Heart right ventricle (tissue), 16 donors: ENCODE results near the gene ZFHX3. TPM values are rescaled to one million over a fixed set of nuclear protein-coding genes. Genes with fewer than 3 reads are reported as not detected.

ENCODE experiments used
- ATAC-seq, 8 donors: fragments of 200-7000 bp; cut with Tn5 transposase; one replicate each; pipeline ENCODE4 v1.9.1; 2020; ENCODE audit warnings: mild to moderate bottlenecking in 8 of 8, moderate library complexity in 8 of 8, moderate number of reproducible peaks in 1 of 8
- DNase-seq, 2 donors: peaks; one replicate each; pipeline ENCODE4 v3.0.0-alpha.2; 2020
- H3K27ac ChIP-seq, 10 donors: fragments of 200-600 bp; sonication (generic) in 2 of 10; one replicate each; pipeline versions ENCODE4 v1.5.0 to v1.8.0; 2020 to 2022; ENCODE audit warnings: mild to moderate bottlenecking in 3 of 10
- H3K27me3 ChIP-seq, 7 donors: fragments of 200-600 bp; one replicate each; pipeline ENCODE4 v1.8.0; 2021 to 2022; ENCODE audit warnings: mild to moderate bottlenecking in 2 of 7
- H3K36me3 ChIP-seq, 9 donors: fragments of 200-600 bp; sonication (generic) in 1 of 9; one replicate each; pipeline versions ENCODE4 v1.5.0 to v1.8.0; 2020 to 2022; ENCODE audit warnings: mild to moderate bottlenecking in 2 of 9
- H3K4me1 ChIP-seq, 9 donors: fragments of 200-600 bp; sonication (generic) in 1 of 9; one replicate each; pipeline versions ENCODE4 v1.5.0 to v1.8.0; 2020 to 2022; ENCODE audit warnings: mild to moderate bottlenecking in 4 of 9
- H3K4me3 ChIP-seq, 10 donors: fragments of 200-600 bp; sonication (generic) in 2 of 10; one replicate each; pipeline versions ENCODE4 v1.5.0 to v1.8.0; 2020 to 2022; ENCODE audit warnings: mild to moderate bottlenecking in 7 of 10, moderate library complexity in 2 of 10
- H3K9me3 ChIP-seq, 11 donors: fragments of 200-600 bp in 10 of 11; sonication (generic) in 2 of 11; one replicate each; pipeline versions ENCODE4 v1.5.0 to v1.8.0; 2013 to 2022; ENCODE audit warnings: mild to moderate bottlenecking in 2 of 11, control low read depth in 1 of 11, moderate library complexity in 1 of 11
- CTCF ChIP-seq, 9 donors: fragments of 200-600 bp; sonication (generic) in 2 of 9; IDR thresholded peaks; one replicate each; pipeline versions ENCODE4 v1.5.0 to v1.8.0; 2021 to 2022; ENCODE audit warnings: antibody characterized with exemption in 9 of 9, mild to moderate bottlenecking in 5 of 9, moderate library complexity in 1 of 9
- WGBS, 2 donors: extraction: QIAGEN DNeasy Blood & Tissue Kit; methylation state at CpG; one replicate each; pipeline ENCODE4 v1.1.7; 2013; ENCODE audit warnings: inconsistent platforms in 1 of 2; 5-methylcytosine and 5-hydroxymethylcytosine counted together
- intact Hi-C, 10 donors: fragments of 100-400 bp; cut with DNase I; formaldehyde crosslinking; loops; one replicate each; pipeline versions ENCODE4 v1.11.1 to v1.14.2; 2022
- polyA plus RNA-seq, 2 donors: library from polyadenylated mRNA; stranded (reverse); fragments of 200-250 nt; gene quantifications; one replicate each; pipeline ENCODE4 v1.2.3, GENCODE V29; 2013
- total RNA-seq, 10 donors: library from RNA; stranded (reverse); fragmentation: NEBNext Ultra II Directional in 3 of 10; extraction: Animal tissue kit (Norgen Biotek cat#: 25700) in 3 of 10; gene quantifications; one replicate each; pipeline versions ENCODE4 v1.2.1 to v1.2.4, GENCODE V29; 2021 to 2023
- donor health status: Arrhythmogenic right ventricular cardiomyopathy.
- donor health status: ischemic (EF 13 %, LVEDD 7.1; RV severe dilation, severe dysfunction).
- donor health status: healthy with polysubstance abuse.
- donor health status: DM: no; HTN: yes; CAD: no.
- donor health status: DM: no; HTN: no; CAD: no.
- donor health status: ischemic (EF 25% LVEDD 6.9; RV normal size, moderate dysfunction).
- donor health status: ischemic (EF 25% LVEDD 5.7; RV mildly dilated, moderate dysfunction).
- donor health status: healthy.
- donor health status: DM: yes; HTN: yes; CAD: no.
- donor health status: Ischemic cardiomyopathy.
- donor health status: ischemic (EF 35%, LVEDD 5.7; RV mildly dilated, moderate dysfunction).
- donor health status: nonischemic (EF 11% LVEDD 7.7; RV severe dilation, severe dysfunction).
- donor health status: DM: yes; HTN: yes; CAD: no.
- donor health status: PGD.
- donor health status: ischemic (EF 29% LVEDD 5.4; RV normal size, mild dysfunction).
- donor health status: nonischemic (EF 23%, LVEDD 6.1; RV moderate dilation, normal function).

The ZFHX3 gene
- total and polyA plus RNA-seq, 12 donors, result 1.6 to 15.2 (median 10.4) TPM

- WGBS, 2 donors, result 2 to 3% methylated on average over 57 to 97 of the region's 101 CpGs
Measured at GRCh38 chr16:73057291-73058210, 9.6 kb upstream of the ZFHX3 start.

GRCh38 chr16:73056921-73057290 lies 9.0 kb upstream of the ZFHX3 start:
- intact Hi-C loops, result loop anchor here in 6 of 10 donors (5.0 to 10.0 kb wide), 7 partner anchors 70 to 392 kb away; no protein-coding TSS in a partner anchor
- Histone ChIP-seq H3K27ac (peak overlapping the region; percentile 90 to 99 (median 95)), H3K4me1 (peaks cover 0 to 62% (median 36%) of the 10 kb centered on the region in 9 donors), H3K4me3 (peak overlapping the region in 9 of 10 donors; percentile 48 to 88 (median 75)), H3K27me3 (peaks cover 0 to 14% (median 12%) of the 10 kb centered on the region in 7 donors), H3K36me3 (no peaks in the 10 kb centered on the region), H3K9me3 (no peaks in the 10 kb centered on the region)
- DNase-seq (no peak), ATAC-seq (no peak)
- no peak for TF ChIP-seq CTCF (IDR thresholded peaks at IDR 0.05)
- WGBS, 2 donors, result 61 to 69% methylated on average over 6 of the region's 6 CpGs

More at GRCh38 chr16:73057291-73058210, 9.6 kb upstream of the ZFHX3 start:
- peak overlapping the region; percentile 90 to 99 (median 95) for H3K27ac ChIP-seq
- intact Hi-C loops, result loop anchor here in 6 of 10 donors (5.0 to 10.0 kb wide), 7 partner anchors 70 to 393 kb away; no protein-coding TSS in a partner anchor
- H3K4me1 ChIP-seq, result peaks cover 0 to 57% (median 36%) of the 10 kb centered on the region in 9 donors
- TF ChIP-seq CTCF (IDR thresholded peaks at IDR 0.05), result peak in 4 of 9 donors; percentile 33 to 49 (median 34)
- peaks cover 0 to 21% (median 18%) of the 10 kb centered on the region in 7 donors for H3K27me3 ChIP-seq
- DNase-seq (peak in 1 of 2 donors; percentile 45), ATAC-seq (peak in 7 of 8 donors; percentile 37 to 75 (median 45))
- H3K9me3 ChIP-seq, result no peaks in the 10 kb centered on the region
- H3K36me3 ChIP-seq, result no peaks in the 10 kb centered on the region
- peak overlapping the region; percentile 48 to 88 (median 74) for H3K4me3 ChIP-seq

DNA sequence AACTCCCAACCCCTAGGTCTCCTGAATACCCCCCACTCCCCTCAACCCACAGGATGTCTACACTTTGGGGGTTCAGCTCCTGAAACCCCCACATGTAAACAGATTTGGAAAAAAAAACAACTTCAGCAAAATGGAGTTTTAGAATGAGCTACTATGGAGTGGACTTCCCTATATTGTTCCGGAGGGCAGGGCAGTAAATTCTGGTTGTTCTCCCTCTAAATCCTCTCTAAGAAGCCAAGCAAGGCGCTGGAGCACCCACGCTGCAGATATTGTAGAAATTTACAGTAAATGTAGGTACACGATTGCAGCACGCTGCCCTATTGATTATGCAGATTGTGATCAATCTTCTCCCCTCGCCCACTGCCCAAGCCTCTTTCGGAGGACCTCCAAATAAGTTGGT lies 8.5 kb upstream of the ZFHX3 start:
- no peak for ATAC-seq
- no peak for DNase-seq
- H3K9me3 ChIP-seq, result no peaks in the 10 kb centered on the region
- H3K36me3 ChIP-seq, result no peaks in the 10 kb centered on the region
- peak overlapping the region; percentile 90 to 99 (median 95) for H3K27ac ChIP-seq
- peaks cover 0 to 11% (median 8%) of the 10 kb centered on the region in 7 donors for H3K27me3 ChIP-seq
- peaks cover 0 to 67% (median 36%) of the 10 kb centered on the region in 9 donors for H3K4me1 ChIP-seq
- WGBS, 2 donors, result 74 to 77% methylated on average over 7 of the region's 7 CpGs
- peak overlapping the region in 9 of 10 donors; percentile 48 to 88 (median 75) for H3K4me3 ChIP-seq
- TF ChIP-seq CTCF (IDR thresholded peaks at IDR 0.05), result no peak
- intact Hi-C loops, result loop anchor here in 6 of 10 donors (5.0 to 10.0 kb wide), 7 partner anchors 69 to 392 kb away; no protein-coding TSS in a partner anchor

DNA sequence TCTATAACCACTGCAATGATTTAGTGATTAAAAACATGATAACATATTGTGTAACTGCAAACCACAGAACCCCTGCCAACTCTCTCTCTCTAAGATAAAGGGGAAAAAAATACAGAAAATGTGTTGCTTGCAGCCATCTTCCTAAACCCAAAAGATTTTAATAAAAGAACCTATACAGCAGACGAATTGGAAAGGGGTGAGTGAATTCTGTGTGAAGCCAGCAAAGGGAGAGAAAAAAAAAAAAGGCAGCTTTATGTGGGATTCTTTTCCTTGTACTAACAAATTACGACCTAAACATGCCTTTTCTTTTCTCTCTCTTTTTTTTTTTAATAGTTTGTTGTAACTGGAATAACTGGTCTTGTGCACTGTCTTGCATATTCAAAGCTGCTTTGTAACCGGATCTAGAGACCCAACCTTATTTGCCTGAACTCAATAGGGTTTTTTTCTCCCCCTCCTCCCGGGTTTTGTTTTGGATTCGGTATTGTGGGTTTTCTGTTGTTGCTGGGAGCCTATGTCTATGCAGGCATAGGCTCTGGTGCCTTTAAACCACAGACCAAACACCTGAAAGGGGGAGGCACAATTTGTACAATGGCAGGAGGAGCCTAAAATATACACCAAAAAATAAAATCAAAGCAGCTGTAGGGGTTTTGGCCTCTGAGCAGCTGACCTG lies 7.0 kb upstream of the ZFHX3 start:
- H3K27me3 ChIP-seq, result peaks cover 0 to under 1% (median 0%) of the 10 kb centered on the region in 7 donors
- intact Hi-C loops, result loop anchor here in 6 of 10 donors (5.0 to 10.0 kb wide), 8 partner anchors 68 to 390 kb away; no protein-coding TSS in a partner anchor
- H3K4me3 ChIP-seq, result peak overlapping the region in 7 of 10 donors; percentile 19 to 88 (median 75)
- H3K9me3 ChIP-seq, result no peaks in the 10 kb centered on the region
- WGBS, 2 donors, result 52 to 58% methylated on average over 5 of the region's 5 CpGs
- DNase-seq (no peak), ATAC-seq (no peak)
- H3K27ac ChIP-seq, result peak overlapping the region; percentile 62 to 97 (median 95)
- H3K4me1 ChIP-seq, result peaks cover 5 to 73% (median 47%) of the 10 kb centered on the region in 9 donors
- TF ChIP-seq CTCF (IDR thresholded peaks at IDR 0.05), result no peak
- H3K36me3 ChIP-seq, result no peaks in the 10 kb centered on the region
